Body of pancreas (tissue), 4 donors: ENCODE data around the gene CD300LF.

Source experiments
- POLR2A ChIP-seq, 3 donors: fragments of 450-650 bp; IDR thresholded peaks; one replicate each; pipeline ENCODE4 v1.6.1; 2016; ENCODE audit warnings: antibody characterized with exemption in 3 of 3, mild to moderate bottlenecking in 2 of 3
- TF ChIP-seq, protein P1 (sequence below), 7 experiments: fragments of 450-650 bp in 4 of 7; fragments of 200-600 bp in 3 of 7; sonication (generic) in 3 of 7; IDR thresholded peaks; one replicate each; pipeline ENCODE4 v1.5.1; 2016 to 2019; ENCODE audit warnings: antibody characterized with exemption in 7 of 7

DNA sequence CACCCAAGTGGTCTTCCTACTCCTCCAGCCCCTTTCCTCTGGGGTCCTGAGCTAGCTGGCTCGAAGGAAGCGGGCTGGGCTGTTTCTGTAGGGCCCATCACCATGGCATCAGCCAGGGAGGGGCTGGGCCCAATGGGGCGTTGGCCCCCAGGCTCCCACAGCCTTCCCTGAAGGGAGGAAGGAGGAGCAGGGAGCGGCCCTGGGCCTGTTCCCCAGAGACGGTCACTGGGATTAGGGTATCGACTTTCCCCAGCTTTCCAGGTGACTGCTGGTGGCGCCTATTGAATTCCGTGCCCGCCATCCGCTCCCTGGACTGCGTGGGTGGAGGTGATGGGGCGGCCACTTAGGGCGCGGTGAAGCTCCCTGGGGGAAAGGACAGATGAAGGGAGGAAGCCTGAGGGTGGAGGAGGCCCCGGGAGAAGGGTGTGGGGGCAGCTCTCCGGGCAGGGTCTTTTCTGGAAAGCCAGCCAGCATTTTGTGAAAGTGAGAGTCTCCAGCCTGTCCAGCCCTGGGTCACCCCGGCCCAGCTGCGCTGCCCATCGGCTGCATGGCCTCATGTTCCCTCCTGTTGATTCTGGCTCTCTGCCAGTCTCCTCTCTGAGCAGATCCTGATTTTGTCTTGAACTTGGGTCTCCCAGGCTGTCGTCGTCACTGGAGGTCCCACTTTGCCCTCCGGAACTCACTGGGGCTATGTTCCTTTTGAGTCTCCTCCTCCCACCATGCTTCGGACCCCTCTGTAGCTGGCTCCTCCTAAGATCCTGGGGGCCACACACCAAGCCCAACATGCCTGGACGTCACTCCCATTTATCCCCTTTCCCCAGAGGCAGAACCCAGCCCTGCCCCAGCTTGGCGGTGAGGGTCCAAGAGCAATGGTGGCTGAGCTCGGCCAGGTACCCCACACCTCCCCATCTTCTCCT is 45.5 kb upstream of the CD300LF start:
- TF ChIP-seq, protein P1, sequence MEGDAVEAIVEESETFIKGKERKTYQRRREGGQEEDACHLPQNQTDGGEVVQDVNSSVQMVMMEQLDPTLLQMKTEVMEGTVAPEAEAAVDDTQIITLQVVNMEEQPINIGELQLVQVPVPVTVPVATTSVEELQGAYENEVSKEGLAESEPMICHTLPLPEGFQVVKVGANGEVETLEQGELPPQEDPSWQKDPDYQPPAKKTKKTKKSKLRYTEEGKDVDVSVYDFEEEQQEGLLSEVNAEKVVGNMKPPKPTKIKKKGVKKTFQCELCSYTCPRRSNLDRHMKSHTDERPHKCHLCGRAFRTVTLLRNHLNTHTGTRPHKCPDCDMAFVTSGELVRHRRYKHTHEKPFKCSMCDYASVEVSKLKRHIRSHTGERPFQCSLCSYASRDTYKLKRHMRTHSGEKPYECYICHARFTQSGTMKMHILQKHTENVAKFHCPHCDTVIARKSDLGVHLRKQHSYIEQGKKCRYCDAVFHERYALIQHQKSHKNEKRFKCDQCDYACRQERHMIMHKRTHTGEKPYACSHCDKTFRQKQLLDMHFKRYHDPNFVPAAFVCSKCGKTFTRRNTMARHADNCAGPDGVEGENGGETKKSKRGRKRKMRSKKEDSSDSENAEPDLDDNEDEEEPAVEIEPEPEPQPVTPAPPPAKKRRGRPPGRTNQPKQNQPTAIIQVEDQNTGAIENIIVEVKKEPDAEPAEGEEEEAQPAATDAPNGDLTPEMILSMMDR (IDR thresholded peaks at IDR 0.05), result no peak
- TF ChIP-seq POLR2A (IDR thresholded peaks at IDR 0.05), result no peak
